Fibroblast of villous mesenchyme (primary cell): ENCODE results near the gene TRPM2. TPM values are rescaled to one million over a fixed set of nuclear protein-coding genes. Genes with fewer than 3 reads are reported as not detected.

Experiments used
- DNase-seq: peaks from one replicate; pipeline ENCODE4 v3.0.0-alpha.2; 2010; ENCODE audit warnings: low read depth
- H3K4me3 ChIP-seq: 2 replicates; pipeline ENCODE4 v1.5.1; 2011; ENCODE audit warnings: low read depth, mild to moderate bottlenecking, low read length
- CTCF ChIP-seq: IDR thresholded peaks from 2 replicates; pipeline ENCODE4 v1.5.1; 2012; ENCODE audit warnings: low read depth, mild to moderate bottlenecking, low read length; ENCODE audit not compliant: insufficient read depth
- total RNA-seq: library from RNA; depleted of rRNA; stranded (reverse); fragments of >200 nt; gene quantifications from 2 replicates; pipeline ENCODE4 v1.2.3, GENCODE V29; 2012

The TRPM2 gene
- total RNA-seq, 1 donor, result under 0.01 TPM

- TF ChIP-seq CTCF, result no peak
- H3K4me3 ChIP-seq, result no peak overlapping the region
- DNase-seq, result no peak
These were observed 131.3 kb downstream of the TRPM2 start for GRCh38 chr21:44484498-44485253.

GRCh38 chr21:44485254-44485793, 131.9 kb downstream of the TRPM2 start:
- DNase-seq, result peak; percentile 6
- H3K4me3 ChIP-seq, result peak overlapping the region; percentile 32
- TF ChIP-seq CTCF, result peak; percentile 21

- no peak for TF ChIP-seq CTCF
- DNase-seq, result no peak
- peak overlapping the region; percentile 32 for H3K4me3 ChIP-seq
These were observed 132.4 kb downstream of the TRPM2 start for GRCh38 chr21:44485796-44486195.

- no peak overlapping the region for H3K4me3 ChIP-seq
- DNase-seq, result no peak
- TF ChIP-seq CTCF, result no peak
These were observed 132.9 kb downstream of the TRPM2 start for GRCh38 chr21:44486302-44486701.

- TF ChIP-seq CTCF, result peak; percentile 61
- peak; percentile 26 for DNase-seq
These were observed 134.4 kb downstream of the TRPM2 start for GRCh38 chr21:44487831-44488230.

GRCh38 chr21:44489962-44490361, 136.5 kb downstream of the TRPM2 start:
- no peak overlapping the region for H3K4me3 ChIP-seq
- no peak for DNase-seq
- TF ChIP-seq CTCF, result peak; percentile 8

More at GRCh38 chr21:44487831-44488230, 134.4 kb downstream of the TRPM2 start:
- H3K4me3 ChIP-seq, result no peak overlapping the region
